GM19468 (cell line): ENCODE results near the gene VANGL1.

Experiments
- ATAC-seq: cut with Tn5 transposase; IDR thresholded peaks from one replicate; pipeline ENCODE4 v1.9.1; 2021; ENCODE audit warnings: mild to moderate bottlenecking, moderate library complexity, moderate number of reproducible peaks; ENCODE audit not compliant: unreplicated experiment; ENCODE audit errors: extremely low read depth

VANGL1 gene

DNA sequence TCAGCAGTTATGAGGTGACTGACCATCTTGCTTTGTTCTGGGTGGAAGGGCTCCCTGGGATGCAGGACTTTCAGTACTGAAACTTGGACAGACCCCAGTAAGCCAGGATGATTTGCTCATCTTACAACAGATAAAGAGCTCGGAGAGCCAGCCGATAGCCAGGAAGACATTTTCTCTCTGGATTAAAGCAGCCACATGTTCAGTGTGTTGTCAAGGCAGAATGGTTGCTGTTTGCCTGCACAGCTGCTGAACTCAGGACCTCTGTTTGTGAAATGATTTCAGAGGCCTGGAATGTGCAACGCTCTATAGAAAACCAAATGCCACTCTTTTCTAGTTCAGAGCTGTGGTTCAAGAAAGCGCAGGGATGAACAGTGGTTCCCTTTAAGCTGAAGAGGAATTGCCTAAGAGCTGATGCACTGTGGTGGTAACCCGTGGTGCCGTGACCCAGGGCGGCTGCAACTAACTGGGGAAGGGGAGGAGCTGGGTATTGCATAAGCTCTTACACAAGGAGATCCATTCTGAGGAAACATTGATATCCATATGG, 86.0 kb downstream of the VANGL1 start:
- no peak for ATAC-seq

DNA sequence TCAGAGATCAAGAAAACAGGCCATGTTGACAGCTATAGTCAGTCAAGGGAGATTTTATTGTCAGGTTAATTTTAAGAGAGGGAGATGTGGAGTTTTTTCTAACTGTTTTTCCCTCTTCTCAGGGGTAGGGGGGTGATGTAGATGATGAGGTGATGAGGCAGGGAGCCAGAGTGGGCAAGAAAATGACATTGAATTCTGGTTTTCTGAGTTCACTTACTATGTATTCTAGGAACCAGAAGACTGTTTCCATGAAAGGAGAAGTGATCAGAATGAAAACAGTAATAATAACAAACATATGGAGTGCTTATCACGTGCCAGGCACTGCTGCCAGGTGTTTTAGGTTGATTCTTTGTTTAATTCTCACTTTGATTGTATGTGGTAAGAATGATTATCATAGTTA, 86.6 kb downstream of the VANGL1 start:
- ATAC-seq = no peak

DNA sequence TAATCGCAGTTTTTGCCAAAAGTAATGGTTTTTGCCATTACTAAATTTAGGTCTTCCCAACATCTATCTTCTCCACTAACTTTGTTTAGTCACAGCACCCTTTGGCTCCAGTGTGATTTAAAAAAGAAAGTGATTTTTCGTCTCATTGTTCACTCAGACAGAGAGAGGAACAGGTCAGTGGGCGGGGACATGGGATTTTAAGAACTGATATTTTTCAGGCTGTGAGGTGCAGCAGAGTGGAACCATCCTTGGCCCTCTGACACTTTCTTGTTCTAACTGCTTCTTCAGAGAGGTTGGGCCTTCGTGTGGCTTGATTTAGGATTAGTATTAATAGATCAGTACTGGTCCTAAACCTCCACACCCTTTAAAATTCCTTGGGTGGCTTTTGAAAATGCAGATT, 88.0 kb downstream of the VANGL1 start:
- peak; percentile 71 for ATAC-seq

DNA sequence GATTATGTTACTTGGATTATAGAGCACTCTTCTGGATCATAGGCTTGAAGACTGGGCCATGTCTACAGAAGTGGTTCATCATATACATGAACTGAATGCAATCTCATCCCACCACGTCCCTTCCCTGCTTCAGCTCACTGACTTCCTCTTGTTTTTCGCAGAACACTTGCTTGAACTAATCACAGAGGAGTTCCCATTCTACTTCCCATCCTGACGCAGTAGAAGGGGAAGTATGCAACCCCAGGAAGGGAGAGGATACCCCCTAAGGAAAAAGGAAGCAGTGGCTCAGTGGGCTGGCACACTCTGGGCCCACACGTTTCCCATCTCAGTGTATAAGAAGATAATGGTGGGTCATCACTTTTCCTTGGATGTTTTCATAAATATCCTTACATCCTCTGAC, 90.5 kb downstream of the VANGL1 start:
- ATAC-seq = no peak

DNA sequence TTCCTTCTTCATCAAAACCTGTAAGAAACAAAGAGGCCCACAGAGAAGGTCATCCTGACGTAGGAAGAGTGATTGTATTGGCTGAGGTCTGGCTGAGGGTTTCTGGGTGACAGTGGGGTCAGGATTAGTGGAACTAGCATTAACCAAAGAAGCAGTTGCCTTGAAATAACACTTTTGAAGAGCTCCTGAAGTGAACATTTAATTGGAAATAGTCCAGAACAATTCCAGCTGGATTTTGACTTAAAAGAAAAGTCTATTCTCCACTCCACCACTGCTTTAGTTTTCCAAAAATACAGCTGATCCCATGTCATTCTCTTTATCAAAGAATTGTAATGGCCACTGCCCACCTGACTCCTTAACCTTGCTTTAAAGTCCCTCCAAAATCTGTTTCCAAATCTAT, 99.0 kb downstream of the VANGL1 start:
- ATAC-seq = no peak

DNA sequence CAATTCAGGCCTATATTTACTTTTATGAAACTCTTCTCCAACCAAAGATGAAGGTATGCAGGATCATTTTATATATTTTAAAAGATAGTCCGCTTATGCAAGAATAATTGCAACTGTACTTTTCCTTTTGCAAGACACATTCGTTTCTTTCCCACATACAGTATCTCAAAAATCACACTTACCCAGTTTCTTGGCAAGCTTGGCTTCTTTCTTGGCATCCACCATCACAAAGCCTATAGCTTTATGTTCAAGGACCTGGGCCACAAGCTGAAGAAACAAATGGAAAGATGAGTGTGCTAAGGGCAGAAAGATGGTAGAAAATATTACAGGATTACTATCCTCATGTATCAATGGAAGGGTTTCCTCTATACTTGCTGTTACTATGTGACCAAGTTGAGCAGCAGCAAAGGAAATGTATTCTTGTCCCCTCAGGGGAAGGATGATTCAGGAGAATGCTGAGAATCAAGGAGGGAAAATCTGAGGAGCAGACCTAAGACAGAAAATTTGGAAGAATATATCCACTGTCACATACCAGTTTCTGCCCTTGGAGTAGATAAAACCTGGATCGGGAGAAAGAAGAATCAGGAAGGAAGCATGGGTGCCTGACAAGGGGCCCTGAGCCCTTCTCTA, 103.0 kb downstream of the VANGL1 start:
- no peak for ATAC-seq

DNA sequence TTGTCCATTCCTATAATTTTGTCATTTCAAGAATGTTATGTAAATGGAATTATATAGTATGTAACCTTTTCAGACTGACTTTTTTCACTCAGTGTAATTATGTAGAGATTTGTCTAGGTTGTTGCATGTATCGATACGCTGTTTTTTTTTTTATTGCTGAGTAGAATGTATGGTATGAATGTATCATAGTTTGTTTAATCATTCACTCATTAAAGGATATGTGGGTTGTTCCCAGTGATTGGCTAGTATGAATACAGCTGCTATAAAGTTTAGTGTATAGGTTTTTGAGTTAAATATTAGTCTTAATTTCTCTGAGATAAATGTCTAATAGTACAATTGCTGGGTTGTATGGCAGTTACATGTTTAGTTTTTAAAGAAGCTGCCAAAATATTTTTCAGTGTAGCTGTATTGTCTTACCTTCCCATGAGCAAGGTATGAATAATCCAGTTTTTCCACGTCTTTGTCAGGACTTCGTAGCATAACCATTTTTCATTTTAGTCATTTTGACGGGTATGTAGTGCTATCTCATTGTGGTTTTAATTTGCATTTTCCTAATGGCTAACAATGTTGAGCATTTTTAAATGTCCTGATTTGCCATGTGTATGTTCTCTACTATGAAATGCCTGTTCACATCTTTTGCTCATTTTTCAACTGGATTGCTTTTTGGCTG, 104.4 kb downstream of the VANGL1 start:
- no peak for ATAC-seq
